ENCODE measurements around the gene RFC1.
A peak's percentile ranks its signal among the peaks of the same experiment; 100 is the strongest.

Gene RFC1

DNA sequence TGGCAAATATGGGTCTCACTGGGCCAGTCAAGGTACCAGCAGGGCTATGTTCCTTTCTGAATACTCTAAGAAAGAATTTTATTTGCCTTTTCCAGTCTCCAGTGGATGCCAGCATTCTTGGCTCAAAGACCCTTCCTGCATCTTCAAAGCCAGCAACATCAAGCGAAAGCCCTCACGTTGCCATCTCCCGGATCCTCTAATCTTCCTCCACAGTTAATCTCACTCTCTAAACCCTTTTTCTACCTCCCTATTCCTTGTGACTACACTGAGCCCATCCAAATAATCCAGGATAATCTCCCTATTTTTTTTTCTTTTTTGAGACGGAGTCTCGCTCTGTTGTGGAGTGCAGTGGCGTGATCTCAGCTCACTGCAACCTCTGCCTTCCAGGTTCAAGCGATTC is 23.4 kb downstream of the RFC1 start:
- no peaks in the 10 kb centered on the region for H3K9me3 ChIP-seq (ENCODE audit: control insufficient read depth, insufficient read depth, low read length)
- no peak overlapping the region for H3K4me2 ChIP-seq (ENCODE audit: low read length)
- H3K9me2 ChIP-seq (replicated peaks; ENCODE audit: control insufficient read depth, low read length): no peaks in the 10 kb centered on the region
- no peak overlapping the region for H3K4me3 ChIP-seq (ENCODE audit: low read length)
- peaks cover 94% of the 10 kb centered on the region for H3K36me3 ChIP-seq (ENCODE audit: control insufficient read depth, low read length)
- peaks cover 99% of the 10 kb centered on the region for H3K79me2 ChIP-seq (ENCODE audit: control insufficient read depth, low read length)
- TF ChIP-seq, protein P1, sequence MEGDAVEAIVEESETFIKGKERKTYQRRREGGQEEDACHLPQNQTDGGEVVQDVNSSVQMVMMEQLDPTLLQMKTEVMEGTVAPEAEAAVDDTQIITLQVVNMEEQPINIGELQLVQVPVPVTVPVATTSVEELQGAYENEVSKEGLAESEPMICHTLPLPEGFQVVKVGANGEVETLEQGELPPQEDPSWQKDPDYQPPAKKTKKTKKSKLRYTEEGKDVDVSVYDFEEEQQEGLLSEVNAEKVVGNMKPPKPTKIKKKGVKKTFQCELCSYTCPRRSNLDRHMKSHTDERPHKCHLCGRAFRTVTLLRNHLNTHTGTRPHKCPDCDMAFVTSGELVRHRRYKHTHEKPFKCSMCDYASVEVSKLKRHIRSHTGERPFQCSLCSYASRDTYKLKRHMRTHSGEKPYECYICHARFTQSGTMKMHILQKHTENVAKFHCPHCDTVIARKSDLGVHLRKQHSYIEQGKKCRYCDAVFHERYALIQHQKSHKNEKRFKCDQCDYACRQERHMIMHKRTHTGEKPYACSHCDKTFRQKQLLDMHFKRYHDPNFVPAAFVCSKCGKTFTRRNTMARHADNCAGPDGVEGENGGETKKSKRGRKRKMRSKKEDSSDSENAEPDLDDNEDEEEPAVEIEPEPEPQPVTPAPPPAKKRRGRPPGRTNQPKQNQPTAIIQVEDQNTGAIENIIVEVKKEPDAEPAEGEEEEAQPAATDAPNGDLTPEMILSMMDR (IDR thresholded peaks at IDR 0.05; ENCODE audit: low read depth, low read length, poor library complexity, severe bottlenecking): no peak
- no peak for TF ChIP-seq EZH2phosphoT487 (IDR thresholded peaks at IDR 0.05; ENCODE audit: borderline replicate concordance, low read length)
- 0 out of 2 replicates have a peak, but pooled peaks cover 2% of the 10 kb centered on the region for H3F3A ChIP-seq (ENCODE audit: control insufficient read depth, insufficient read depth)
- H3K27me3 ChIP-seq (ENCODE audit: control insufficient read depth, low read length): no peaks in the 10 kb centered on the region
- peaks cover 8% of the 10 kb centered on the region for H3K4me1 ChIP-seq (ENCODE audit: control insufficient read depth, low read length)
- no peak overlapping the region for H3K27ac ChIP-seq (ENCODE audit: low read depth, low read length)
- H4K20me1 ChIP-seq (ENCODE audit: control insufficient read depth, insufficient read depth, low read depth, low read length): peaks cover 13% of the 10 kb centered on the region; the same call in 1 of the 2 replicates

DNA sequence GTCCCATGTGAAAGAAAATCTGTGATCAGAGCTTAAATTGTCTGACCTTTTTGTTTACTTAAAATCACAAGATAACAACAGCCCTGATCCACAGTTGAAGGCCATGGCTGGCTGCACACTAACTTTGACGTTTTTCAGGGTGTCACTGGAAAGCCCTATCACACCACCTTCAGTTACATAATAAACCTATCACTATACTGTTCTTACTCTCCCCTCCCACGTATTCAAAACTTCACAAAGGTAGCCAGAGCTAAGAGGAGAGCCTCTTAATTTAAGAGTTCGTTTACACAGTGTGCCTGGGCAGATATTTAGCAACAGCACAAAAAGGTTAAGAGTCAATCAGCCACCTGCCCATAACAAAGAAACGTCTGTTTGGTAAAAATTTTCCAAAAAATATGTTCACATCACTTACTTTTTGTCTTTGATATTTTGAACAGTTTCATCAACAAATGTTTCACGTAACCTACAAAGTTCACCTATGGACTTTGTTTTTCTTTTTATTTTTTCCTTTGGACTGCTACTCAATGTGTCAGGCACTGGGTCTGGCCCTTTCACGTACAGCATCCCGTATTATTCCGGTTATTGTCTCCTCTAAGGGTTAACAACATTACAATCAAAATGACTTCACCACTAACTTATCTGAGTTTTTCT is 25.0 kb downstream of the RFC1 start:
- H3K4me3 ChIP-seq (ENCODE audit: low read length): no peak overlapping the region
- H3K4me1 ChIP-seq (ENCODE audit: control insufficient read depth, low read length): peaks cover 8% of the 10 kb centered on the region
- H3K4me2 ChIP-seq (ENCODE audit: low read length): 0 out of 2 replicates have a peak overlapping the region, but pooled peaks have one; percentile 3
- no peaks in the 10 kb centered on the region for H3K9me2 ChIP-seq (replicated peaks; ENCODE audit: control insufficient read depth, low read length)
- peaks cover 99% of the 10 kb centered on the region for H3K79me2 ChIP-seq (ENCODE audit: control insufficient read depth, low read length)
- no peak for TF ChIP-seq EZH2phosphoT487 (IDR thresholded peaks at IDR 0.05; ENCODE audit: borderline replicate concordance, low read length)
- TF ChIP-seq, protein P1 (IDR thresholded peaks at IDR 0.05; ENCODE audit: low read depth, low read length, poor library complexity, severe bottlenecking): no peak
- peak overlapping the region; percentile 10; the same call in 1 of the 2 replicates for H3K27ac ChIP-seq (ENCODE audit: low read depth, low read length)
- H3K27me3 ChIP-seq (ENCODE audit: control insufficient read depth, low read length): no peaks in the 10 kb centered on the region
- peaks cover 2% of the 10 kb centered on the region; the same call in 1 of the 2 replicates for H3F3A ChIP-seq (ENCODE audit: control insufficient read depth, insufficient read depth)
- H3K36me3 ChIP-seq (ENCODE audit: control insufficient read depth, low read length): peaks cover 87% of the 10 kb centered on the region
- H3K9me3 ChIP-seq (ENCODE audit: control insufficient read depth, insufficient read depth, low read length): no peaks in the 10 kb centered on the region
- 0 out of 2 replicates have a peak, but pooled peaks cover 3% of the 10 kb centered on the region for H4K20me1 ChIP-seq (ENCODE audit: control insufficient read depth, insufficient read depth, low read depth, low read length)

- Histone ChIP-seq H3K4me2 (ENCODE audit: low read length) (no peak overlapping the region), H3K4me1 (ENCODE audit: control insufficient read depth, low read length) (peaks cover 8% of the 10 kb centered on the region), H3K4me3 (ENCODE audit: low read length) (no peak overlapping the region), H4K20me1 (ENCODE audit: control insufficient read depth, insufficient read depth, low read depth, low read length) (no peaks in the 10 kb centered on the region; the same call in 1 of the 2 replicates), H3K27ac (ENCODE audit: low read depth, low read length) (no peak overlapping the region), H3K79me2 (ENCODE audit: control insufficient read depth, low read length) (peaks cover 99% of the 10 kb centered on the region), H3K27me3 (ENCODE audit: control insufficient read depth, low read length) (no peaks in the 10 kb centered on the region), H3F3A (ENCODE audit: control insufficient read depth, insufficient read depth) (peaks cover 2% of the 10 kb centered on the region; the same call in 1 of the 2 replicates), H3K36me3 (ENCODE audit: control insufficient read depth, low read length) (peaks cover 81% of the 10 kb centered on the region), H3K9me3 (ENCODE audit: control insufficient read depth, insufficient read depth, low read length) (no peaks in the 10 kb centered on the region), H3K9me2 (replicated peaks; ENCODE audit: control insufficient read depth, low read length) (no peaks in the 10 kb centered on the region)
- TF ChIP-seq, protein P1 (IDR thresholded peaks at IDR 0.05; ENCODE audit: low read depth, low read length, poor library complexity, severe bottlenecking): no peak
- TF ChIP-seq EZH2phosphoT487 (IDR thresholded peaks at IDR 0.05; ENCODE audit: borderline replicate concordance, low read length): no peak
These were observed 26.2 kb downstream of the RFC1 start for GRCh38 chr4:39339968-39340367.
